Mononuclear cell (primary cell): Measurements from ENCODE around the gene CAPN9. TPM values are rescaled to one million over a fixed set of nuclear protein-coding genes. Genes with fewer than 3 reads are reported as not detected.
"Not testable (repeated sequence)": the region's sequence is repeated elsewhere in the genome, so short reads cannot be mapped to it uniquely, and the experiment has no call there.

Source experiments
- H3K27me3 ChIP-seq: 2 replicates; pipeline ENCODE4 v1.6.0; 2011; ENCODE audit warnings: low read length, control low read depth; ENCODE audit not compliant: insufficient read depth
- H3K4me1 ChIP-seq: 2 replicates; pipeline ENCODE4 v1.5.1; 2011; ENCODE audit warnings: mild to moderate bottlenecking, low read length, control low read depth; ENCODE audit not compliant: insufficient read depth
- H3K4me3 ChIP-seq: 2 replicates; pipeline ENCODE4 v1.5.1; 2011; ENCODE audit warnings: mild to moderate bottlenecking, low read length, moderate library complexity
- H3K9me3 ChIP-seq: 2 replicates; pipeline ENCODE4 v1.5.1; 2011; ENCODE audit warnings: low read depth, mild to moderate bottlenecking, control low read depth, low read length
- total RNA-seq: library from RNA; depleted of rRNA; stranded (reverse); fragments of >200 nt; gene quantifications from one replicate; pipeline ENCODE4 v1.2.3, GENCODE V29; 2012

The CAPN9 gene
- total RNA-seq, 1 donor: not detected

- Histone ChIP-seq H3K4me3 (no peak overlapping the region), H3K27me3 (no peaks in the 10 kb centered on the region), H3K4me1 (no peaks in the 10 kb centered on the region), H3K9me3 (no peaks in the 10 kb centered on the region)
These were observed 40.1 kb upstream of the CAPN9 start for GRCh38 chr1:230706887-230707731.

DNA sequence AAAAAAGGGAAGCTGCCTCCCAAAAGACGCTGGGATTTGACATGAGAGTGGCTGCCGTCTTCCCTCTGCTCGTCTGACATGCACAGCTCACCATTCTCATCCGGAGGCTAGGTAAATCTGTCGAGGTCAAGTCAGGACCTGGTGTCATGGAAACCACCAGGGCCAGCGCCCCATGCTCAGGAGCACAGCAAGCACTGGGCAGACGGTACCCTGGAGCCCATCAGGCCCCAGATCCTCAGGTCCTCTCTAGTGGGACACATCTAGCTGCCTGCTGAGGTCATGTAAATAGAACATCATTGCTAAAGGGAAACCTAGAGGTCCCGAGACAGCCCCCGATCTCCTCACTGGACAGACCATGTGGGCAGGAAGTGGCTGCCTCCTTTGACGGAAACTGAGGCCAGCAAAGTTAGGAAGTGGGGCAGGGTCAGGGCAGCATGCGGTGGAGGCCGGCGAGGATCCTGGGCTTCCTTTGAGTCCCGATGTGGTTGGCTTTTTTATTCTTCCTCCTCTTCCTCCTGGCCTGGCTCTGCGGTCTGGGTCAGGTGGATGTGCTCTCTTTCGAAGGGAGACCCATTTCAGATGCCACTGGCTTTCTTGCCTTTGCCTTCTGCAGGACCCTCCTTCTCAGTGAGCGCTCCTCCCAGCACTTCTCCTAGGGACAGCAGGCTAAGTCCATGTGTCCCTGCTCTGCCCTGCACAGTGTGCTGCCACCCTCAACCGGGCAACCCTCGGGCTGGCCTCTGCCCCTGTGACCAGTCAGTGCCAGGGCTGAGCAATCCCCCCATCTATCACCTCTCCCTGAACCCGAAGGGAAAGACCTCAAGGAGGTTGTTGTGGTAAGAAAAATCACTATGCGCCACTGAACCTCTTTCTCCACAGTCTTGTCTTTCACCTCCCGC, 39.2 kb upstream of the CAPN9 start:
- Histone ChIP-seq H3K4me1 (no peaks in the 10 kb centered on the region), H3K9me3 (no peaks in the 10 kb centered on the region), H3K27me3 (no peaks in the 10 kb centered on the region), H3K4me3 (no peak overlapping the region)

GRCh38 chr1:230708631-230709580, 38.3 kb upstream of the CAPN9 start:
- Histone ChIP-seq H3K9me3 (no peaks in the 10 kb centered on the region), H3K27me3 (no peaks in the 10 kb centered on the region), H3K4me3 (no peak overlapping the region), H3K4me1 (no peaks in the 10 kb centered on the region)

- no peak overlapping the region for H3K4me3 ChIP-seq
These were observed 37.3 kb upstream of the CAPN9 start for GRCh38 chr1:230709619-230710542.

DNA sequence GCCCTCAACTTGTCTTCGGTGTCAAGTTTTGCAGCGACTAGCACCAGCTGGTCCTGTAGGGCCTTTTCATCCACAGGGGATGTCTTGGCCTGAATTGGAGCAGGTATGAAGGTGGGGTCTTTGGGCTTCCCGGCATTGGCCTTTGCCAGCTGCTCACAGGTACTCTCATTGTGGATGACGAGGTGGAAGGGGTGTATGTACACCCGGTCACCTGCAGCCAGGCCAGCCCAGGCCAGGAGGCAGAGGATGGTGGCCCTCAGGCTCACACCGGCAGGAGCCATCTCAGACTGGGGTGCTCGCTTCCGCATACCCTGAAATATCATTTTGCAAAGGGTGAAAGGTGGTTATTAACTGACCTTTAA, 36.7 kb upstream of the CAPN9 start:
- no peaks in the 10 kb centered on the region for H3K4me1 ChIP-seq
- no peaks in the 10 kb centered on the region for H3K9me3 ChIP-seq
- H3K4me3 ChIP-seq: no peak overlapping the region
- H3K27me3 ChIP-seq: no peaks in the 10 kb centered on the region

More at GRCh38 chr1:230709619-230710542, 37.3 kb upstream of the CAPN9 start:
- no peaks in the 10 kb centered on the region for H3K27me3 ChIP-seq
- H3K9me3 ChIP-seq: no peaks in the 10 kb centered on the region
- no peaks in the 10 kb centered on the region for H3K4me1 ChIP-seq

DNA sequence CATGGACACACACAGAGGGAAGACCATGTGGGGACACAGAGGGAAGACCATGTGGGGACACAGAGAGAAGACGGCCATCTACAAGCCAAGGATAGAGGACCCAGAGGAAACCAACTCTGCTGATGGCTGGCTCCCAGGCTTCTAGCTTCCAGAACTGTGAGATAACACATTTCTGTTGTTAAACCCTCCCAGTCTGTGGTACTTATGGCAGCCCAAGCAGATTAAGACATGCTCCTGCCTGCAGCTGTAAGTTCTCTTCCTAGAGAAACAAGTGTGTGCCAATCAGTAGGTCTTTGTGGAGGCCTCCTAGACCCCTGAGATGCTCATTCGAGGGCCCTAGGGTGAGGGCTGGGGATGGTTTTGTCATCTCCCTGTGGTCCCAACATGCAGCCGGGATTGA, 35.9 kb upstream of the CAPN9 start:
- Histone ChIP-seq H3K27me3 (peaks cover 2% of the 10 kb centered on the region), H3K4me3 (no peak overlapping the region), H3K9me3 (no peaks in the 10 kb centered on the region), H3K4me1 (no peaks in the 10 kb centered on the region)

DNA sequence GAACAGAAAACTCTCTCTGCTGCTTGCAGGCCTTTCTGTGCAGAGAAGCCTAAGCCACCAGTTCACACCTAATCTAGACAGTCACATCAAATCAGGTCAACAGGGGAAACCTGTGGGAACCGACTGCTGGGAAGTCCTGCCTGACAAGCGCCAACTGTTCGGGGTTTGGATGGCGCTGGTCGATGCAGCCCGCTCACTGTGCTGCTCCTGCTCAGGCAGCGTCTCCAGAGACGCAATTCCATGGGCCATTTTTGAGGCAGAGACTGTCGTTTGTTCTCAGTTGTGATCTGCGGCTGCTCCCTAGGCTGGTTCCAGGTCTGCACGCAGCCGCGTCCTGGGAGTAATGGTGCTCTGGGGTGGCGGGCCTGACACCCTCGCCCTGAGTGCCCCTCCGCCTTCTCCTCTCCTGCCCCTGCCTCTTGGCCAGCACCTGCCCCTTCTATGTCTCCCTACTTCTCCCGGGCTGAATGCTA, 34.7 kb upstream of the CAPN9 start:
- no peaks in the 10 kb centered on the region for H3K4me1 ChIP-seq
- H3K4me3 ChIP-seq: no peak overlapping the region
- no peaks in the 10 kb centered on the region for H3K9me3 ChIP-seq
- peaks cover 2% of the 10 kb centered on the region for H3K27me3 ChIP-seq

GRCh38 chr1:230713138-230713537, 34.0 kb upstream of the CAPN9 start:
- Histone ChIP-seq H3K4me1 (no peaks in the 10 kb centered on the region), H3K27me3 (peaks cover 2% of the 10 kb centered on the region), H3K9me3 (no peaks in the 10 kb centered on the region), H3K4me3 (no peak overlapping the region)

DNA sequence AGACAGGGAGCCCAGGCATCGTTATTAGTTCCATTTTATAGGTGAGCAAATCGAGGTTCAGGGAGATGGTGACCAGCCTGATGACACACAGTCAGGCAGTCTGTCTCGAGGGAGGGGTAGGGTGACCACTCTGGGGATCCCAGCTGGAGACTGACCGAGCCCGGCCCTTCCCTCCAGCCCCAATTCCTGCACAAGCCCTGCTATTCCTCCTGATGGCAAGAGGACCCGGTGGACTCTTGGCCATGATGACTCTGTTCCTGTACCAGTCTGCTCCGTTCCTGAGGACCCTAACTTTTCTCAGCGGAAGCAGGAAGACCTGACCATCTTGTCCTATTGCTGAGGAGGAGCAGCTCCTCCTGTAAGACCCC, 33.7 kb upstream of the CAPN9 start:
- no peaks in the 10 kb centered on the region for H3K4me1 ChIP-seq
- no peaks in the 10 kb centered on the region for H3K9me3 ChIP-seq
- H3K4me3 ChIP-seq: no peak overlapping the region
- H3K27me3 ChIP-seq: peaks cover 2% of the 10 kb centered on the region

DNA sequence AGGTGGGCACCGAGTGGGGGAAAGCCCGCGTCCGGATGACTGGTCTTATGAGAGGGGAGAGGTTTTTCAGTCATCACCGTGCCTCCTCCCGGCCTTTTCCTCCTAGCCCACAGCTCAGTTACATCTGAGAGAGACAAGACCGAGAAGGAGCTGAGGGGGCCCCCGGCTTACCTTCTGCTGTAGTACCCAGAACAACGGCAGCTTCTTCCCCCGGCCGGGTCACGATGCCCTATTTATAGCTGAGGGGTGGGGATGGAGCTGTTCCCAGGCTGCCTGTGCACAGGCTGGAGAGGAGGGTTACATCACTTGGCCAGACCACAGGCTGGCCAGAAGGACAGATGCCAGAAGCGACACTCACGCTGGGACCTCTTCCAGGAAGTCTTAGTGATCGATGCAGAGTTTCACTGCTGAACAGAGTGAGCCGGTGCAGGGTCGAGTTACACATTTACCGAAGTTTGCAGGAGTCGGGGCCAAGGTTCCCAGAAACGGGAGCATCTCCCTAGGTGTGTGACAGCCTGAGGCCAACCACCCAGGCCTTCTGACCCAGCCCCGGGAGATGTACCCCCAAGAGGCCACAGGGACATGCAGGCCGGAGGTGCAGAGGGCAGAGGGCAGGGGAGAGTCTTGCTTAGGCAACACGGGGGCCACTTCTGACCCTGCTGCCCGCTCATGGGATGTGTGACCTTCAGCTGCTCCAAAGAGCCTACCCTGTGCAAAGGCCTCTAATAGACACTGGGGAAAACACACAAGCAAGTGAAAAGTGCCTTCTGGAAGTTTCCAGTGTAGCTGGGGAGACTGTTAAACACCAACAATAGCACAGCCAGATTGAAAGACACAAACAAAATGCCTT, 33.0 kb upstream of the CAPN9 start, which contains the start of gene AGT:
Gene AGT, minus strand, starts transcription at position 208 of the 850 bp plus-strand sequence. CDS start 3,299 bp downstream, outside the sequence.
- peaks cover 2% of the 10 kb centered on the region for H3K27me3 ChIP-seq
- no peak within 1 kb of the TSS for H3K4me3 ChIP-seq
- H3K9me3 ChIP-seq: no peaks in the 10 kb centered on the region
- no peaks in the 10 kb centered on the region for H3K4me1 ChIP-seq

- no peaks in the 10 kb centered on the region for H3K9me3 ChIP-seq
- H3K27me3 ChIP-seq: peaks cover 2% of the 10 kb centered on the region
- H3K4me1 ChIP-seq: no peaks in the 10 kb centered on the region
- H3K4me3 ChIP-seq: no peak overlapping the region
These were observed 31.7 kb upstream of the CAPN9 start for GRCh38 chr1:230715510-230715909.

- H3K4me3 ChIP-seq, H3K9me3 ChIP-seq, H3K4me1 ChIP-seq, H3K27me3 ChIP-seq: not testable (repeated sequence)
These were observed 30.7 kb upstream of the CAPN9 start for GRCh38 chr1:230716453-230716852.

GRCh38 chr1:230717251-230717650, 29.9 kb upstream of the CAPN9 start:
- H3K27me3 ChIP-seq: peaks cover 2% of the 10 kb centered on the region
- H3K4me1 ChIP-seq: no peaks in the 10 kb centered on the region
- H3K4me3 ChIP-seq: no peak overlapping the region
- H3K9me3 ChIP-seq: no peaks in the 10 kb centered on the region
